Measurements from ENCODE around the gene DMD.
"Not testable (repeated sequence)": the region's sequence is repeated elsewhere in the genome, so short reads cannot be mapped to it uniquely, and the experiment has no call there.

DMD gene

DNA sequence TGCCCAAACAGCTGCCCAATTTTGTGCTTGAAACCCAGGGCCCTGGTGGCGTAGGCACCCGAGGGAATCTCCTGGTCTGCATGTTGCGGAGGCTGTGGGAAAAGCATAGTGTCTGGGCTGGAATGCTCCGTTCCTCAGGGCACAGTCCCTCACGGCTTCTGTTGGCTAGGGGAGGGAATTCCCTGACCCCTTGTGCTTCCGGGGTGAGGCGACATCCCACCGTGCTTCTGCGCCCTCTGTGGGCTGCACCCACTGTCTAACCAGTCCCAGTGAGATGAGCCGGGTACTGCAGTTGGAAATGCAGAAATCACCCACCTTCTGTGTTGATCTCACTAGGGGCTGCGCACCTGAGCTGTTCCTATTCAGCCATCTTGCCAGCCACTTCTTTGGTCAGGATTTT is 1740.1 kb downstream of the DMD start:
- DNase-seq = no peak

DNA sequence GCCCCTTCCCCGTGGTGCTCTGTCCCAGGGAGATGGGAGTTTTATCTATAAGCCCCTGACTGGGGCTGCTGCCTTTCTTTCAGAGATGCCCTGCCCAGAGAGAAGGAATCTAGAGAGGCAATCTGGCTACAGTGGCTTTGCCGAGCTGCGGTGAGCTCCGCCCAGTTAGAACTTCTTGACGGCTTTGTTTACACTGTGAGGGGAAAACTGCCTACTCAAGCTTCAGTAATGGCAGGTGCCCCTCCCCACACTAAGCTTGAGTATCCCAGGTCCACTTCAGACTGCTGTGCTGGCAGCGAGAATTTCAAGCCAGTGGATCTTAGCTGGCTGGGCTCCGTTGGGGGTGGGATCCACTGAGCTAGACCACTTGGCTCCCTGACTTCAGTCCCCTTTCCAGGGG is 1740.6 kb downstream of the DMD start:
- not testable (repeated sequence) for DNase-seq

DNA sequence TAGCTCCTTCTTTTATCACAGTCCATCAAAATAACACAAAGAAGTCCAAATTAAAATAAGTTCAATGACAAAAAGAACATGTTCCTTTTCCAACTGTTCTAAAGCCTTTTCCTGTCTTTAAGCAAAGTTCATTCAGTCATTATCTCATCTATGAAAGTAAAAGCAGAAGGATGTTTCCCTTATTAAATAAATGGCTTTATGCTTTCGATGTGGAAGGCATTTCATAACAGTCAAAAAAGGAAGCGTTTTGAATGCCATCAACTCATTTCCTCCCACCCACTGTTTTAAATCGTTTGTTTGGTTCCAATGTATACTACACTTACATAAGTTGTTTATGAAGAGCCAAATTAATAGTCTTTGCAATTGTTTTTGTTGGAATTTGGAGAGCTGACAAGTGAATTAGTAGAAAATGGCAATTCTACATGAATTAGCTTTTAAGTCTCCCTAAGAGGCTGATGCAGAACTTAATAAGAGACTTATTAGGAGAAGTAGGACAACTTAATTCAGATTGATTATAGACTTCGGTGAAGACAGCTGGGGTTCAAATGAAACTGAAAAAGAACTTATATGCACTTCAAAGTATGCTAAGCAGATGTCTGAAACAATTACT is 1746.9 kb downstream of the DMD start:
- no peak for DNase-seq

DNA sequence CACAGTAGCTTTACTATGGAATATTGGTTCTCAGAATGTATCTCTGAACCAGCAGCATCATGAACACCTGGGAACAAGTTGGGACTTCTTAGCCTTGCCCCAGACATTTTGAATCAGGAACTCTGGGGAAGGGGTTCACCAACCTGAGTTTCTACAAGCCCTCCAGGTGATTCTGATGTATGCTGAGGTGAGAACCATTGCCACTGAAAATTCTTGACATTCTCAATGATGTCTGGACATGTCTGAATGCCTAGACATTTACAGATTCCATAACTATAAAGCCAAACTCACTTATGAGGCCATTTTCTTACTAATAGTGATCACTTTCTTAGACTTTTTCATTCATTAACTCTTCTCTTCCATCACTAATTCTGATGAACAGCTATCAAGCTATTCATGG is 1750.1 kb downstream of the DMD start:
- no peak for DNase-seq

DNA sequence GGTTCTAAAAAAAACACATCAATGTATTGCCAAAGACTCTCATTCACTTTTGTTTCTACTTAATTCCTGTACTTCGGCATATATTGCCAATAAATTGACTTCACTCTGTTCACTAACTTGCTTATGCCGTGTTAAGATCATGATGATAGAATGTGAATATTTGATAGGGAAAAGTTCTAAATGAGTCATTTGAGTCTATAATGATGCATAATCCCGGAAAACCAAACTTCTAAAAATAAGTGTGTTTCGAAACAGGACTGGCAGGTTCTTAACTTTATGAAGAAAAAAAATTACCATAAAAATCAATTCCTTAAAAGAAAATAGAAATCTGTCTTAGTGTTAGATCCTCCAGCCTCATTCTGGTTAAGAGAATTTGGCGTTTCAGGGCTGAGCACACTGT is 1752.0 kb downstream of the DMD start:
- no peak for DNase-seq

- no peak for DNase-seq
These were observed 1761.4 kb downstream of the DMD start for GRCh38 chrX:31449965-31450364.

- DNase-seq = no peak
These were observed 1762.3 kb downstream of the DMD start for GRCh38 chrX:31449081-31449480.

DNA sequence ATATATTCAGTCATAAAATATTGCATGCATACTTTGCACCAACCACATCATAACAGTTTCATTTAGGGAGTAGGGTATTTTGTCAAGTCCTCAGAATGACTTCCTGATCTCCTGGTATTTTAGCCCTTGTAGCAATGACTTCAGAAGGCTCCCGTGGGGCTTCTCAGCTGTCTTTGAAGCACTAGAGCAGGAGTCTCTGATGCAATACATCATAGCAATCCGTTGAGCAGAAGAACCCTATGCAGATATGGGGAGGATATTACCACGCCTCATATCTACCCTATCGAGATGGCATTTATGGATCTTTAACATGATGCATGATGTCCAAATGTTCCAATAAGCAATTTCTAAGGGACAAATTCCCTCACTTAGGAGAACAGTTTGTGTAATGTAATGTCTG is 1765.8 kb downstream of the DMD start:
- no peak for DNase-seq

DNA sequence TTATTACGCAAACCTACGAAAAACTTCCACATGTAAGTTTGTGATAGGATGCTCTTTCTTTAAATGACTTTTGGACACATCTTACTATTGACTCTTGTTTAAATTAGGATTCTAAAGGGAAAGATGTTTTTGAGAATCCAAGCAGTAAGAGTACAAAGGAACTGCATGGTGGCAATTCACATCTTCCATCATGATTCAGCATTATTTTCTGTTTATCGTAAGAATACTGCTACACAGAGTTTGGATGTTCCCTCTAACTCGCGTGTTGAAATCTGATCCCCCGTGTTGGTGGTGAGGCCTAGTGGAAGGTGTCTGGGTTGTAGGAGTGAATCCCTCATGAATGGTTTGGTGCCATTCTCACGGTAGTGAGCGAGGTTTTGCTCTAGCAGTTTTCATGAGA is 1767.7 kb downstream of the DMD start:
- DNase-seq = no peak

DNA sequence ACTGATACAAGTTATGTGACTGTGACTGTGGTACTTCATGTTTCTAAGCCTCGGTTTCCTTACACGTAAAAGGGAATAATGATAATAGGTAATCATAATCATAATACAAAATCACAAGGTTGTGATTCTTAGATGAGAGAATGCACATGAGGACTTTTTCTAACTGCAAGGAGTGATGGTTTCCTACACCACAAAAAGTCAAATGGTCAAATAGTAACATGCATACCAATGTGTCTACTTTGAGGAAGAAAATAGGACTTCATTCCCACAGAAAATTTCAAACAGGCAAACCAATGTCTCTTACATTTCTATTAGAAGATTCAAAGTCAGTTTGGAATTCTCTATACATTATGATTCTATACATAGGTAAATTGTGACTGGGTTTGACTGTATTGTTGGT is 1770.8 kb downstream of the DMD start:
- no peak for DNase-seq

GRCh38 chrX:31436424-31436823 is 1774.9 kb downstream of the DMD start:
- no peak for DNase-seq

GRCh38 chrX:31435592-31435991 is 1775.8 kb downstream of the DMD start:
- no peak for DNase-seq

- DNase-seq = no peak
These were observed 1777.5 kb downstream of the DMD start for GRCh38 chrX:31433856-31434255.

GRCh38 chrX:31429915-31430314 is 1781.4 kb downstream of the DMD start:
- DNase-seq = no peak

DNA sequence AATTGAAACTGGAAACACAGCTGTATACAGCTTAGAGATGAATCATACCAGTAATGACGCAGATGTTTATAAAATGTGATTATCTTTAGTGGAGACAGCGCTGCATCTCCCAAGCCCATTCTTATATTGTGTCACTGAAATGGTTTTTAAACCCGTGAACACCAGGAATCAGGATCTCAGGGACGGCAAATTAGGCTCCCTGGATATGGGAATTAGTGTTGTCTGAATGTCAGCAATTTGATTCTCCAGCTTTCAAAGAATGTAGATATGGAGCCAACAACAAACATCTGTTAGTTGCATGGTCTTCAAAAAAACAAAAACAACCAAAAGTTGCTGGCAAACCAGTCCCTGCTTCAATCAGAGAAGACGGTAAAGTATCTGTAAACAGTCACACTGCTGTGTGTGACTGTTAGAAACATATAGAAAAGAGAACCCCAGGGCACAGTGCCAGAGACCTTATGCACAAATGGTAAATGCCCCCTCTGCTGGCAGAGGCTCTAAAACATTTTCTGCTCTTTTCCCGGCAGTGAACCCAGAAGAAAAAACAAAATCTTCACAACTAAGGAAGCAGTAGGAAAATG is 1787.7 kb downstream of the DMD start:
- DNase-seq = no peak

- no peak for DNase-seq
These were observed 1789.9 kb downstream of the DMD start for GRCh38 chrX:31421441-31421840.

DNA sequence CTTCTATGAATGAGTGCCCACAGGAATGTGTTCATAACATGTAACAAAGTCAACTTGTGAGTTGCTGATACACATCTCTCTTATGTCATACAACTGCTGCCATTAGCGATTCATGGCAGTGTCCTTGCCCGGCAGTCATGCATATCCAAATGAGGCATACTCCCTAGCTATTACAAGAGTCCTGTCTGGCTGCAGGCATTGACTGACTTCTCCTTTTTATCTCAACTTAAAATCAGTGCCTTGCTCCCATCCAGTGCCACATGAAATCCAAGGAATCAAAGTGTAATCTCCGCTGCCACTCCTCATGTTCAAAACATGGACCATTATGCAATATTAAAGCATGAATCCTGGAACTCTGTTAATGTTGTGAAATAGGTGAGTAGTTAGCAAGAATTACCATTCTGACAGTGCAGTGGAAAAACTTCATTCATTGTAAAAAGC is 1790.6 kb downstream of the DMD start:
- DNase-seq = no peak

DNA sequence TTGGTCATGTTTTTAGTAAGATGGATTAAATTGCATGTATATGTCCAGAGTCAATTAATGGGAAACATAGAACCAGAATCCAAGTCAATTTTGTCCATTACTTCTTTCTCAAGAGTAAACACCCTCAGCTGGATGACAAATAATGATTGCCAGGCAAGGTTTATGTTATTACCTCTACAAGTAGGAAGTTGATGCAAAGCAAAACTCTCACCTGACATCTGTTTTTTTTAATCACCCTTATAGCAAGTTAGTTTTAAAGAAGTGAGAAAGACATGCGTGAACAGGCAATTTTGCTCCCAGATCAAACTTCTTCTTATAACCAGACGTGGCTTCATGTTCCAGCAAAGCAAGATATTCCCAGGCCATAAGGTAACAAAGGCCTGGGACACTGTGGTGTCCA is 1791.0 kb downstream of the DMD start:
- no peak for DNase-seq

DNA sequence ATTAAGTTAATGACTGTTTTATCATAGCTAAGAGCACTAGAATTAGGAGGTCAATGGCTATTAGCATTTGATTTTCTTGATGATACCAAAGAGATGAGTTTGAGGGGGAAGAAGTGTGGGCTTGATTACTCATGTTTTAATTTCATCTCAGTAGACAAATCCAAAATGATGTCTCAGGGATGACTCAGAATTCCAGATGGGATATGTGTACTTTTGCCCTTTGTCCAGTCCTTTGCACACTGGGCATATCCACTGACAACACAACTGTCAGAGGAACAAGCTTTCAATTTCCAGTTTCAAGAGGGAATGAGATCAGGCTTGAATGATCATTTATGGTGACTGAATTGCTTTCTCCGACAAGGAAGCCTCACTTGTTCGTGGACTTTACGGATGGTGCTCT is 1814.2 kb downstream of the DMD start:
- DNase-seq = no peak

DNA sequence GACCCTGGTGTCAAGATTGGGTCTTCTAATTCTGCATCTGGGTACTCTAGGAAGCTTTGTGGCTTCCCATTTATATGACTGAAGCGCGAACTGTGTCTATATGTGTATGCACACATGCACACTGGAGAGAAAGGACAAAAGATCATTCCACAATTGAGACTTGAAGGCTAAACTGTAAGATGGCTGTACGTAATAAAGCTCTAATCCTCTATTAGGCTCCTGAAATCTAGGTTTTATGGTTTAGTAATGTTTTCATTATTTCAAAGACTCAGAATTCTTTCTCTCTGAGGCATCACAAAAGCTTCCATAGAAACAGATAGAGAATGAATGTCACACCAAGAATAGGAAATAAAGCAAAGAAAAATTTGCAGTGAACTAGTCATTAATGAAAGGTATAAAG is 1818.8 kb downstream of the DMD start:
- no peak for DNase-seq

GRCh38 chrX:31388946-31389345 is 1822.4 kb downstream of the DMD start:
- no peak for DNase-seq

- no peak for DNase-seq
These were observed 1826.9 kb downstream of the DMD start for GRCh38 chrX:31384471-31384870.

DNA sequence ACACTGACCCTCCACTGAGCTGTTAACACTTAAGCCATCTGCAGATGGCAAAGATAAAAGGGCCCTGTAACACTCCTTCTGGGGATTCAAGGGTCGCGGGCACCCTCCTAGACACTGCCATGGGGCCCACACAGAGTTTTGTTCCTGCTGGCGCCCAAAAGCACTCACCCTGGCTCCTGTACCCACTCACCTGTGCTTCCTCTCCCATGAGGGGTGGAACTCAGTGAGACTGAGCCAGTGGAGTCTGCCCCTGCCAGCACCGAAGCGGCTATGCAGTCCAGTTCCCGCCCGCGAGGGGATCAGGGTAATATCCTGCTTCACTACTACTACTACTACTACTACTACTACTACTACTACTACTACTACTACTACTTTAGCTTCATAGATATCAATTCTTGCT is 1827.4 kb downstream of the DMD start:
- no peak for DNase-seq

DNA sequence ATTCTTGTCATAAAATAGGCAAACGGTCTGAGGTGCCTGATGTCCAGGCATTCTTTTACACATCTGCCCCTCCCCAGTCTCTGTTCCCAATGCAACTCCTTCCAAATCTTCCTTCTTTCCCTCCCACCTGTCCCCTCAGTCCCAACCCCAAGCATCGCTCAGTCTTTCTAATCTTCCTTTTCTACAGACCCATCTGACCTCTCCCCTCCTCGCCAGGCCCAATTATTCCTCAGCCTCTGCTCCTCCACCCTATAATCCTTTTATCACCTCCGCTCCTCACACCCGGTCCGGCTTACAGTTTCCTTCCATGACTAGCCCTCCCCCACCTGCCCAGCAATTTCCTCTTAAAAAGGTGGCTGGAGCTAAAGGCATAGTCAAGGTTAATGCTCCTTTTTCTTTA is 1832.4 kb downstream of the DMD start:
- not testable (repeated sequence) for DNase-seq

DNA sequence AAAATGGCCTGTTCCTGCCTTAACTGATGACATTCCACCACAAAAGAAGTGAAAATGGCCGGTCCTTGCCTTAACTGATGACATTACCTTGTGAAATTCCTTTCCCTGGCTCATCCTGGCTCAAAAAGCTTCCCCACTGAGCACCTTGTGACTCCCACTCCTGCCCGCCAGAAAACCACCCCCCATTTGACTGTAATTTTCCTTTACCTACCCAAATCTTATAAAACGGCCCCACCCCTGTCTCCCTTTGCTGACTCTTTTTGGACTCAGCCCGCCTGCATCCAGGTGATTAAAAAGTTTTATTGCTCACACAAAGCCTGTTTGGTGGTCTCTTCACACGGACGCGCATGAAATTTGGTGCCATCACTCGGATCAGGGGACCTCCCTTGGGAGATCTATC is 1833.5 kb downstream of the DMD start:
- DNase-seq = not testable (repeated sequence)
